ENCODE data around the gene TTN. TPM values are rescaled to one million over a fixed set of nuclear protein-coding genes. Genes with fewer than 3 reads are reported as not detected.

The TTN gene
- total and polyA plus RNA-seq, 2 of the 4 experiments (the other 2 are of a cell fraction): 0.02 to 0.18 TPM

DNA sequence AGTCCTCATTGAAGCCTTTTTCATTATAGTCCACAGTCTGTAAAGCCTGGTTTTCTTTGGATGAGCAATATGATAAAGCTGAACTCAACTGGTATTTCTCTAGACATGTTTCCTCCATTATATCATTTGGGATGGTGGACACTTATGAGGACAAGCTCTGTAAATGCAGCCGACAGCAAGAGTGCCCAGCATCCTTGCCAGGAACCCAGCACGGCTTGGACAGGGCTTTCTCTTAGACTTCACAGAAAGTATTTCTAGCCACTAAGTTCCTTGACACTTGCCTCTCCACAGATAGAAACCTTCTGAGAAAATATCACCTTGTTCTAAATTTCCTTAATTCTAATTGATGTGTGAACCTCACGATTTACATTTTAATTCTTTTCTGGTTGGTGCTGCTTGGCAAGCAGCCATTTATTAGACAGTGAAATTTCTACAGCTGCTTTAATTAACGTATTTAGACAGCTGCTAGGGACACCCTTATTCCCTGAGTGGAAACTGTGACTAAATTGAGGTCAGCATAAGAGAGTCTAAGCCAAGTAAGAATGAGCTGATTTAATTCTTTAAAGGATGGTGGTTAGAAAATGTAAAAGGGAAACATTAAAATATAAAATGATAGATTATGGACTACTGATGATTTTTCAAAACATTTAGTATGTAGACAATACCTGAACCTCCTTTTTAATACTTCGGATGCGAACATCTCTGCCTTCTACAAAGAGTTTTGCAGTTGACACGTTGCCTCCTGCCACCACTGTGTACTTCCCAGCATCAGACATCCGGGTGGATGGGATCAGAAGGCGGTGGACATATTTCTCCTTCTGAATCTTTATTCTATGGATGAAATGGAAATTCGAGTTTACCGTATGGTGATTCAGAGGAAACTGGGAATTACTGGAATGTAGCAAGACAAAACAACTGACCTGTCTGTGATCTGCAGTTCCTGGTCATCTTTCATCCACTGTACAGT is 39.8 kb downstream of the TTN start:
- H3K4me2 ChIP-seq (ENCODE audit: low read depth, low read length): no peak overlapping the region
- no peak overlapping the region for H2BK120ac ChIP-seq (ENCODE audit: low read depth, low read length)
- H3K4me1 ChIP-seq (ENCODE audit: control insufficient read depth, insufficient read depth, low read length): no peaks in the 10 kb centered on the region
- ChIA-PET POLR2A (ENCODE audit: unreplicated experiment) (no interaction called here), CTCF (no interaction called here)
- no peak overlapping the region for H2BK15ac ChIP-seq (ENCODE audit: low read depth, low read length)
- no peak overlapping the region for H3K23ac ChIP-seq (ENCODE audit: low read depth, low read length)
- no peak overlapping the region for H2AK5ac ChIP-seq (ENCODE audit: low read depth, low read length)
- WGBS, 2 experiments (ENCODE audit: extremely low coverage in 2 of 2, insufficient read length in 1 of 2): no CpG with 5 or more reads among the region's 11 CpGs
- no peaks in the 10 kb centered on the region for H3K9me1 ChIP-seq (ENCODE audit: insufficient read depth, low read length)
- H4K20me1 ChIP-seq (ENCODE audit: insufficient read depth, low read length): no peaks in the 10 kb centered on the region
- no peak overlapping the region for H3K9ac ChIP-seq (ENCODE audit: low read depth, low read length)
- DNase-seq (no peak), ATAC-seq (ENCODE audit: low read depth) (no peak)
- no peak overlapping the region for H2BK5ac ChIP-seq (ENCODE audit: low read depth, low read length, poor library complexity, severe bottlenecking)
- H3K18ac ChIP-seq (ENCODE audit: low read depth, low read length): no peak overlapping the region
- no peak overlapping the region for H3K56ac ChIP-seq (ENCODE audit: extremely low read depth, insufficient read depth, low read length)
- no peaks in the 10 kb centered on the region for H3K79me1 ChIP-seq (ENCODE audit: low read depth in 1 of 2, low read length in 2 of 2)
- no peaks in the 10 kb centered on the region; the same call in 1 of the 2 replicates for H3K9me3 ChIP-seq (ENCODE audit: control insufficient read depth, insufficient read depth, low read length)
- H3K14ac ChIP-seq (replicated peaks; ENCODE audit: low read depth, low read length): no peak overlapping the region
- H3K4ac ChIP-seq (ENCODE audit: low read depth, low read length): no peak overlapping the region
- BruUV-seq (replicated peaks): no TSS peak
- no peak overlapping the region for H4K91ac ChIP-seq (ENCODE audit: insufficient read depth, low read depth, low read length)
- no peak overlapping the region for H4K5ac ChIP-seq (ENCODE audit: low read depth, low read length)
- H3K27me3 ChIP-seq (ENCODE audit: control insufficient read depth, insufficient read depth, low read length): peaks cover 2% of the 10 kb centered on the region; the same call in 1 of the 2 replicates
- TF ChIP-seq BHLHE40 (IDR thresholded peaks at IDR 0.05; ENCODE audit: low read depth, low read length) (no peak), USF2 (IDR thresholded peaks at IDR 0.05; ENCODE audit: low read depth, low read length) (no peak)
- H4K8ac ChIP-seq (ENCODE audit: low read depth in 2 of 2, low read length in 2 of 2): no peak overlapping the region
- no peak overlapping the region for H2BK20ac ChIP-seq (ENCODE audit: low read depth, low read length)
- H2AFZ ChIP-seq (replicated peaks; ENCODE audit: low read length, poor library complexity): no peak overlapping the region
- H3K27ac ChIP-seq (ENCODE audit: insufficient read depth, low read length): no peak overlapping the region
- H2AK9ac ChIP-seq (replicated peaks; ENCODE audit: low read depth, low read length, poor library complexity): no peak overlapping the region
- in situ Hi-C loops (cut with MboI; ENCODE audit: low sequenced_read_pairs) (no loop called here), dilution Hi-C loops (cut with HindIII; ENCODE audit: low sequenced_read_pairs, unreplicated experiment) (no loop called here), intact Hi-C loops (cut with micrococcal nuclease) (no loop called here)
- H3K4me3 ChIP-seq (ENCODE audit: insufficient read depth, low read depth, low read length): no peak overlapping the region
- no peaks in the 10 kb centered on the region for H3K36me3 ChIP-seq (ENCODE audit: control insufficient read depth, insufficient read depth, low read length)

All from IMR-90 (cell line).